Activated T-helper 17 cell treated with anti-CD3 and anti-CD28 coated beads, Interleukin-2, amount 50 U/mL, for 72 hours (primary cell): ENCODE measurements around the gene HDGFL2. TPM values are rescaled to one million over a fixed set of nuclear protein-coding genes. Genes with fewer than 3 reads are reported as not detected.

Source experiments
- ATAC-seq: fragments of 150-1000 bp; cut with Tn5 transposase; replicated peaks from 2 replicates; pipeline ENCODE4 v1.10.0; 2021; ENCODE audit warnings: mild to moderate bottlenecking, moderate library complexity
- H3K27ac Mint-ChIP-seq: one replicate; pipeline ENCODE4 v1.8.0; 2022; ENCODE audit warnings: mixed read lengths
- H3K27me3 Mint-ChIP-seq: one replicate; pipeline ENCODE4 v1.8.0; 2022; ENCODE audit warnings: mixed read lengths
- H3K36me3 Mint-ChIP-seq: one replicate; pipeline ENCODE4 v1.8.0; 2022; ENCODE audit warnings: low read depth, mild to moderate bottlenecking, mixed read lengths
- H3K4me1 Mint-ChIP-seq: one replicate; pipeline ENCODE4 v1.8.0; 2022; ENCODE audit warnings: mixed read lengths
- H3K4me3 Mint-ChIP-seq: one replicate; pipeline ENCODE4 v1.8.0; 2022; ENCODE audit warnings: mild to moderate bottlenecking, mixed read lengths
- H3K9me3 Mint-ChIP-seq: one replicate; pipeline ENCODE4 v1.8.0; 2022; ENCODE audit warnings: mixed read lengths
- total RNA-seq, 2 donors: library from RNA; stranded (reverse); gene quantifications; one replicate each; pipeline ENCODE4 v1.2.3, GENCODE V29; 2022

The HDGFL2 gene
- total RNA-seq, 2 donors from 2014 or later, result 30.7 to 39.3 TPM

DNA sequence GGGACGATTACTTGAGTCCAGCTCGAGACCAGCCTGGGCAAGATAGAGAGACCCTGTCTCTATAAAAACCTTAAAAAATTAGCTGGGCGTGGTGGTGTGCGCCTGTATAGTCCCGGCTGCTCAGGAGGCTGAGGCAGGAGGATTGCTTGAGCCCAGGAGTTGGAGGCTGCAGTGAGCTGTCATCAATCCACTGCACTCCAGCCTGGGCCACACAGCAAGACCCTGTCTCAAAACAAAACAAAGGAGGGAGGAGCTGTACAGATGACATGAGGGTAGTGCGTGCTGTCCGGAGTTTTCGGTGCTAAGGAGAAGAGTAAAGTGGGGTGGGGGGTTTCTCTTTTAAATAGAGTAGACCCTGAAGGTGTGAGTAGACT is 22.6 kb downstream of the HDGFL2 start:
- Mint-ChIP-seq H3K4me3 (no peak overlapping the region), H3K9me3 (no peaks in the 10 kb centered on the region), H3K36me3 (peaks cover 21% of the 10 kb centered on the region), H3K27ac (no peak overlapping the region), H3K27me3 (no peaks in the 10 kb centered on the region), H3K4me1 (no peaks in the 10 kb centered on the region)
- ATAC-seq, result no peak

DNA sequence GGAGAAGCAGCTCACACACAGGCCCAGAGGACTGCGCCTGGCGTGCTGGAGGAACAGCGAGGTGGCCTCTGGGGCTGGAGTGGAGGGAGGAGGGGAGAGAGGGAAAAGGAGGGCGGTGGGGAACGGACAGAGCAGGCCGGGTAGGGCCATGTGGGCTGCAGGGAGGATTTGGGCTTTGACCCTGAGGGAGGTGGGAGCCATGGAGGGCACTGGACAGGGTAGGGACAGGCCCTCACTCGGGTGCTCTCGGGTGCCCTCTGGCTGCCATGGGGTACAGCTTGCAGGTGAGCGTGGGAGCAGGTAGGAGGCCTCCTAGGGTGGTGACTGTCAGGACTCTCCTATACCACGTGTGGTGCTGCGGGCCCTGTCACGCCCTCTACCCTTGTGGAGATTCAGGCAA is 23.4 kb downstream of the HDGFL2 start:
- no peak for ATAC-seq
- H3K9me3 Mint-ChIP-seq, result no peaks in the 10 kb centered on the region
- no peaks in the 10 kb centered on the region for H3K4me1 Mint-ChIP-seq
- peaks cover 29% of the 10 kb centered on the region for H3K36me3 Mint-ChIP-seq
- H3K27ac Mint-ChIP-seq, result no peak overlapping the region
- H3K4me3 Mint-ChIP-seq, result no peak overlapping the region
- H3K27me3 Mint-ChIP-seq, result no peaks in the 10 kb centered on the region

- H3K27ac Mint-ChIP-seq, result no peak overlapping the region
- no peak overlapping the region for H3K4me3 Mint-ChIP-seq
- H3K9me3 Mint-ChIP-seq, result no peaks in the 10 kb centered on the region
- H3K27me3 Mint-ChIP-seq, result no peaks in the 10 kb centered on the region
- no peaks in the 10 kb centered on the region for H3K4me1 Mint-ChIP-seq
- no peak for ATAC-seq
- H3K36me3 Mint-ChIP-seq, result peaks cover 35% of the 10 kb centered on the region
Observed at GRCh38 chr19:4496304-4496703, 24.2 kb downstream of the HDGFL2 start.

GRCh38 chr19:4497770-4498389 is 25.8 kb downstream of the HDGFL2 start:
- no peak for ATAC-seq
- Mint-ChIP-seq H3K27me3 (no peaks in the 10 kb centered on the region), H3K27ac (no peak overlapping the region), H3K4me1 (no peaks in the 10 kb centered on the region), H3K9me3 (no peaks in the 10 kb centered on the region), H3K36me3 (peaks cover 35% of the 10 kb centered on the region), H3K4me3 (no peak overlapping the region)

- H3K9me3 Mint-ChIP-seq, result no peaks in the 10 kb centered on the region
- H3K27ac Mint-ChIP-seq, result no peak overlapping the region
- H3K27me3 Mint-ChIP-seq, result no peaks in the 10 kb centered on the region
- H3K4me3 Mint-ChIP-seq, result no peak overlapping the region
- peaks cover 35% of the 10 kb centered on the region for H3K36me3 Mint-ChIP-seq
- ATAC-seq, result no peak
- H3K4me1 Mint-ChIP-seq, result no peaks in the 10 kb centered on the region
Observed at GRCh38 chr19:4498694-4499093, 26.6 kb downstream of the HDGFL2 start.

DNA sequence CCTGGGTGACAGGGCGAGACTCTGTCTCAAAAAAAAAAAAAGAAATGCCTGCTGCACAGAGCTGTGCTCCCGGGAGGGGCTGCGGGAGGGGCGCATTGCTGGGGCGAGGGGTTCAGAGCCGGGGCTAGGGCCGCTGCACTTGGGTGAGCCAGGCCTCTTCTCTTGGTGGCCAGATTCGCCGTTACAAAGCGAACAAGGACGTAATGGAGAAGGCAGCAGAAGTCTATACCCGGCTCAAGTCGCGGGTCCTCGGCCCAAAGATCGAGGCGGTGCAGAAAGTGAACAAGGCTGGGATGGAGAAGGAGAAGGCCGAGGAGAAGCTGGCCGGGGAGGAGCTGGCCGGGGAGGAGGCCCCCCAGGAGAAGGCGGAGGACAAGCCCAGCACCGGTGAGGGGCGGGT is 27.2 kb downstream of the HDGFL2 start:
- Mint-ChIP-seq H3K4me3 (no peak overlapping the region), H3K4me1 (no peaks in the 10 kb centered on the region), H3K36me3 (peaks cover 35% of the 10 kb centered on the region), H3K27ac (no peak overlapping the region), H3K27me3 (no peaks in the 10 kb centered on the region), H3K9me3 (no peaks in the 10 kb centered on the region)
- ATAC-seq, result no peak

GRCh38 chr19:4499855-4500254 is 27.8 kb downstream of the HDGFL2 start:
- no peaks in the 10 kb centered on the region for H3K27me3 Mint-ChIP-seq
- no peak overlapping the region for H3K27ac Mint-ChIP-seq
- no peaks in the 10 kb centered on the region for H3K4me1 Mint-ChIP-seq
- ATAC-seq, result no peak
- no peaks in the 10 kb centered on the region for H3K9me3 Mint-ChIP-seq
- H3K36me3 Mint-ChIP-seq, result peaks cover 31% of the 10 kb centered on the region
- no peak overlapping the region for H3K4me3 Mint-ChIP-seq

- H3K27me3 Mint-ChIP-seq, result no peaks in the 10 kb centered on the region
- H3K9me3 Mint-ChIP-seq, result no peaks in the 10 kb centered on the region
- H3K36me3 Mint-ChIP-seq, result peaks cover 23% of the 10 kb centered on the region
- no peak overlapping the region for H3K4me3 Mint-ChIP-seq
- no peaks in the 10 kb centered on the region for H3K4me1 Mint-ChIP-seq
- ATAC-seq, result no peak
- H3K27ac Mint-ChIP-seq, result no peak overlapping the region
Observed at GRCh38 chr19:4500841-4501591, 28.9 kb downstream of the HDGFL2 start.

GRCh38 chr19:4501691-4502090 is 29.6 kb downstream of the HDGFL2 start:
- Mint-ChIP-seq H3K27me3 (no peaks in the 10 kb centered on the region), H3K27ac (no peak overlapping the region), H3K36me3 (peaks cover 20% of the 10 kb centered on the region), H3K4me1 (no peaks in the 10 kb centered on the region), H3K9me3 (no peaks in the 10 kb centered on the region), H3K4me3 (no peak overlapping the region)
- ATAC-seq, result no peak

- no peak overlapping the region for H3K27ac Mint-ChIP-seq
- H3K9me3 Mint-ChIP-seq, result no peaks in the 10 kb centered on the region
- H3K27me3 Mint-ChIP-seq, result no peaks in the 10 kb centered on the region
- no peak for ATAC-seq
- H3K36me3 Mint-ChIP-seq, result peaks cover 20% of the 10 kb centered on the region
- H3K4me3 Mint-ChIP-seq, result no peak overlapping the region
- no peaks in the 10 kb centered on the region for H3K4me1 Mint-ChIP-seq
Observed at GRCh38 chr19:4502282-4503131, 30.4 kb downstream of the HDGFL2 start.

- no peak overlapping the region for H3K4me3 Mint-ChIP-seq
- no peak for ATAC-seq
- no peaks in the 10 kb centered on the region for H3K27me3 Mint-ChIP-seq
- peaks cover 20% of the 10 kb centered on the region for H3K36me3 Mint-ChIP-seq
- H3K27ac Mint-ChIP-seq, result no peak overlapping the region
- H3K9me3 Mint-ChIP-seq, result no peaks in the 10 kb centered on the region
- H3K4me1 Mint-ChIP-seq, result no peaks in the 10 kb centered on the region
Observed at GRCh38 chr19:4503132-4503824, 31.2 kb downstream of the HDGFL2 start.

DNA sequence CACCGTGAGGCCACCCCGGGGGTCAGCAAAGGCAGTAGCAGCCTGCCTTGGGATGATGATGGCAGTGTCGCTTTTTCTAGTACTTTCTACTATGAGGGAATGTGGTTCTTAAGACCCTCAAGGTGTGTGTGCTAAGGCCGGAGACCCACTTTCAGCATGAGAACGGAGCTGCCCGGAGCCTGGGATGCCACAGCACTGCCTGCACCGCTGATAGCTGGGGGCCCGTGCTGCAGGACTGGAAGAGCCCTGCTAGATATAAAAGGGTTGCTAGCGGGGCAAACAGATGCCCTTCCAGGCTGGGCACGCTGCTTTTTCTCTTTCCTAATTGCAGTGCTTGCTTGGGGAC is 31.7 kb downstream of the HDGFL2 start:
- no peaks in the 10 kb centered on the region for H3K27me3 Mint-ChIP-seq
- no peaks in the 10 kb centered on the region for H3K9me3 Mint-ChIP-seq

DNA sequence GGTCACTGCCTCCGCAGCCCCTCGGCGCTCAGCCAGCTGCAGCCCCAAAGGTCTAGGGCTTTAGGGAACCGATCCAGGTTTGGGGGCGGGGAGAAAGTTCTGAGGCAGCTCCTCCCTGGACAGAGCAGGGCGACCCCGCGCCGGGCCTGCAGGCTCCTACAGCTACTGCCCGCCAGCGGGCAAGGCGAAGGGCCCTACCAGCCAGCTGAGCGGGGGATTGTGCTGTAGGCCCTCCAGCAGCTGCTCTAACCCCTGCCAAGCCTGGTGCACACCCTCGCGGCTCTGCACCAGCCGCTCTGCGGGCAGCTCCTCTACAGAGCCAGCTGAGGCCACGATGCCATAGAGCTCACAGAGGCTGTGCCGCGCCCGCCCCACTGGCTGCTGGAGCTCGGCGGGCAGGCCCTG is 32.2 kb downstream of the HDGFL2 start:
- no peak for ATAC-seq
- no peak overlapping the region for H3K27ac Mint-ChIP-seq
- H3K4me3 Mint-ChIP-seq, result no peak overlapping the region
- peaks cover 18% of the 10 kb centered on the region for H3K36me3 Mint-ChIP-seq
- H3K4me1 Mint-ChIP-seq, result no peaks in the 10 kb centered on the region
- H3K27me3 Mint-ChIP-seq, result no peaks in the 10 kb centered on the region
- H3K9me3 Mint-ChIP-seq, result no peaks in the 10 kb centered on the region

More for the DNA sequence above, 31.7 kb downstream of the HDGFL2 start:
- Mint-ChIP-seq H3K36me3 (peaks cover 20% of the 10 kb centered on the region), H3K4me1 (no peaks in the 10 kb centered on the region), H3K27ac (no peak overlapping the region), H3K4me3 (no peak overlapping the region)
- ATAC-seq, result no peak

DNA sequence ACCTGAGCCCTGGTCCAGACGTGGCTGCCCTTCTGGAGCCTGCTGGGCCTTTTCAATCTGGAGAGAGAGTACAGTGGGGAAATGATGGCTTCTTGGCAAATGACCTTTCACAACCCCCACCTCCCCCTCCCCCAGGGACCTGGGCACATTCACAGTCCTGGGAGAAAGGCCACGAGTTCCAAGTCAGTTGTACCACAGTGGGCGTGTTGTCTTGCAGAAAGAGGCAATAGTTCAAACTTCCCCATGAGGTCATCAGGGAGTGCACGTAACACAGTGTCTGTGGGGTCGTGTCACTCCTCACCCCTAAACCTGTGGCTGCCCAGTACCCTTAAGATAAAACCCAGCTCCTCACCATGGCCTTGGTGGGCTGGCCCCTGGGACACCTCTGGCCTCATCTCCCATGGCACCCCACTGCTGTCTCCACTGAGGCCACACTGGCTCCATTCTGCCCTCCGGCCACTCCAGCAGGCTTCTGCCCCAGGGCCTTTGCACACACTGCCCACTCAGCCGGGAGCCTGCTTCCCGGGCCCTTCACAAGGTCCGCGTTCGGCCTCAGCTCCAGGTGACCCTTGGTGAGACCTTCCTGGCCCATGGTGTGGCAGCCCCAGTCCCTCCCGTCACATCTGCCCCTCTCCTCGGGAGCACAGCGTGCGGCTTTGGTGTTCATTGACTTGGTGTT is 32.9 kb downstream of the HDGFL2 start:
- ATAC-seq, result no peak
- H3K27ac Mint-ChIP-seq, result no peak overlapping the region
- no peak overlapping the region for H3K4me3 Mint-ChIP-seq
- H3K27me3 Mint-ChIP-seq, result no peaks in the 10 kb centered on the region
- H3K36me3 Mint-ChIP-seq, result peaks cover 10% of the 10 kb centered on the region
- no peaks in the 10 kb centered on the region for H3K4me1 Mint-ChIP-seq
- no peaks in the 10 kb centered on the region for H3K9me3 Mint-ChIP-seq
